Lower leg skin (tissue), 3 donors: ENCODE data around the gene ZSCAN20.

ENCODE experiments used
- POLR2A ChIP-seq, 2 donors: fragments of 450-650 bp; IDR thresholded peaks; one replicate each; pipeline ENCODE4 v1.6.1; 2016 to 2017; ENCODE audit warnings: antibody characterized with exemption in 2 of 2, mild to moderate bottlenecking in 1 of 2, moderate library complexity in 1 of 2
- TF ChIP-seq, protein P1 (sequence below), 3 donors: fragments of 450-650 bp; IDR thresholded peaks; one replicate each; pipeline ENCODE4 v1.5.1; 2016; ENCODE audit warnings: antibody characterized with exemption in 3 of 3, mild to moderate bottlenecking in 3 of 3, moderate library complexity in 2 of 3

DNA sequence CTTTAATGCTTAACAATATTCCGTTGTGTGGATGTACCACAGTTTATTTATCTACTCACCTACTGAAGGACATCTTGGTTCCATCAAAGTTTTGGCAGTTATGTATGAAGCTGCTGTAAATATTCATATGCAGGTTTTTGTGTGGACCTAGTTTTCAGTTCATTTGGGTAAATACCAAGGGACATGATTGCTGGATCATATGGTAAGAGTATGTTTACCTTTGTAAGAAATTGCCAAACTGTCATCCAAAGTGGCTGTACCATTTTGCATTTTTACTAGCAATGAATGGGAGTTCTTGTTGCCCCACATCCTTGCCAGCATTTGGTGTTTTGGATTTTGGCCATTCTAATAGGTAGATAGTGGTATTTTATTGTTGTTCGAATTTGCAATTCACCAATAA lies 10.0 kb downstream of the ZSCAN20 start:
- TF ChIP-seq, protein P1, sequence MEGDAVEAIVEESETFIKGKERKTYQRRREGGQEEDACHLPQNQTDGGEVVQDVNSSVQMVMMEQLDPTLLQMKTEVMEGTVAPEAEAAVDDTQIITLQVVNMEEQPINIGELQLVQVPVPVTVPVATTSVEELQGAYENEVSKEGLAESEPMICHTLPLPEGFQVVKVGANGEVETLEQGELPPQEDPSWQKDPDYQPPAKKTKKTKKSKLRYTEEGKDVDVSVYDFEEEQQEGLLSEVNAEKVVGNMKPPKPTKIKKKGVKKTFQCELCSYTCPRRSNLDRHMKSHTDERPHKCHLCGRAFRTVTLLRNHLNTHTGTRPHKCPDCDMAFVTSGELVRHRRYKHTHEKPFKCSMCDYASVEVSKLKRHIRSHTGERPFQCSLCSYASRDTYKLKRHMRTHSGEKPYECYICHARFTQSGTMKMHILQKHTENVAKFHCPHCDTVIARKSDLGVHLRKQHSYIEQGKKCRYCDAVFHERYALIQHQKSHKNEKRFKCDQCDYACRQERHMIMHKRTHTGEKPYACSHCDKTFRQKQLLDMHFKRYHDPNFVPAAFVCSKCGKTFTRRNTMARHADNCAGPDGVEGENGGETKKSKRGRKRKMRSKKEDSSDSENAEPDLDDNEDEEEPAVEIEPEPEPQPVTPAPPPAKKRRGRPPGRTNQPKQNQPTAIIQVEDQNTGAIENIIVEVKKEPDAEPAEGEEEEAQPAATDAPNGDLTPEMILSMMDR (IDR thresholded peaks at IDR 0.05): no peak
- TF ChIP-seq POLR2A (IDR thresholded peaks at IDR 0.05): no peak
